Smooth muscle cell (in vitro differentiated cells): ENCODE measurements around the gene ROR2. TPM values are rescaled to one million over a fixed set of nuclear protein-coding genes. Genes with fewer than 3 reads are reported as not detected.

Experiments used
- DNase-seq: peaks from one replicate; lab custom pipeline; 2025; ENCODE audit not compliant: unreplicated experiment; lab: John Stamatoyannopoulos, UW
- H2AFZ ChIP-seq: fragments of 200-600 bp; sonication (generic); 2 replicates; pipeline ENCODE4 v1.6.0; 2016; ENCODE audit warnings: antibody characterized with exemption, low read depth, mild to moderate bottlenecking
- H3F3A ChIP-seq: fragments of 200-600 bp; sonication (generic); 2 replicates; pipeline ENCODE4 v1.6.0; 2017; ENCODE audit warnings: antibody characterized with exemption, low read depth
- H3K27ac ChIP-seq: fragments of 200-600 bp; sonication (generic); 2 replicates; pipeline ENCODE4 v1.5.1; 2016; ENCODE audit warnings: low read depth, mild to moderate bottlenecking
- H3K27me3 ChIP-seq: fragments of 200-600 bp; sonication (generic); 2 replicates; pipeline ENCODE4 v1.6.1; 2016; ENCODE audit warnings: low read depth, mild to moderate bottlenecking
- H3K36me3 ChIP-seq: fragments of 200-600 bp; sonication (generic); 2 replicates; pipeline ENCODE4 v1.5.1; 2016; ENCODE audit warnings: low read depth
- H3K4me1 ChIP-seq: fragments of 200-600 bp; sonication (generic); 2 replicates; pipeline ENCODE4 v1.5.1; 2016; ENCODE audit warnings: low read depth
- H3K4me2 ChIP-seq: fragments of 200-600 bp; sonication (generic); 2 replicates; pipeline ENCODE4 v1.6.0; 2016; ENCODE audit warnings: mild to moderate bottlenecking
- H3K4me3 ChIP-seq: fragments of 200-600 bp; sonication (generic); 2 replicates; pipeline ENCODE4 v1.5.1; 2016; ENCODE audit warnings: mild to moderate bottlenecking
- H3K79me2 ChIP-seq: fragments of 200-600 bp; sonication (generic); 2 replicates; pipeline ENCODE4 v1.6.0; 2016; ENCODE audit warnings: low read depth, mild to moderate bottlenecking
- H3K9ac ChIP-seq: fragments of 200-600 bp; sonication (generic); 2 replicates; pipeline ENCODE4 v1.6.0; 2016; ENCODE audit warnings: low read depth
- H3K9me3 ChIP-seq: fragments of 200-600 bp; sonication (generic); replicated peaks from 2 replicates; pipeline ENCODE4 v1.5.1; 2016; ENCODE audit warnings: low read depth
- H4K20me1 ChIP-seq: fragments of 200-600 bp; sonication (generic); 2 replicates; pipeline ENCODE4 v1.6.0; 2016; ENCODE audit warnings: low read depth
- WGBS: methylation state at CpG from one replicate; pipeline ENCODE4 v1.1.7; 2016; ENCODE audit warnings: low lambda C conversion rate; 5-methylcytosine and 5-hydroxymethylcytosine counted together
- polyA plus RNA-seq: library from polyadenylated mRNA; unstranded; fragments of >200 nt; fragmentation: Nextera tagmentation; extraction: Ambion mirVana; gene quantifications from 2 replicates; pipeline ENCODE4 v1.2.1, GENCODE V29; 2016
- total RNA-seq: library from RNA; depleted of rRNA; stranded (reverse); fragments of >200 nt; gene quantifications from 2 replicates; pipeline ENCODE4 v1.2.3, GENCODE V29; 2014
- TF ChIP-seq, protein P1 (sequence below): fragments of 200-600 bp; sonication (generic); IDR thresholded peaks from 2 replicates; pipeline ENCODE4 v1.5.1; 2017; ENCODE audit warnings: borderline replicate concordance, mild to moderate bottlenecking, antibody characterized with exemption; ENCODE audit not compliant: insufficient read depth, poor library complexity, severe bottlenecking

ROR2 gene
- total and polyA plus RNA-seq, 2 experiments from 2014 or later, result 16.7 to 21.7 TPM

DNA sequence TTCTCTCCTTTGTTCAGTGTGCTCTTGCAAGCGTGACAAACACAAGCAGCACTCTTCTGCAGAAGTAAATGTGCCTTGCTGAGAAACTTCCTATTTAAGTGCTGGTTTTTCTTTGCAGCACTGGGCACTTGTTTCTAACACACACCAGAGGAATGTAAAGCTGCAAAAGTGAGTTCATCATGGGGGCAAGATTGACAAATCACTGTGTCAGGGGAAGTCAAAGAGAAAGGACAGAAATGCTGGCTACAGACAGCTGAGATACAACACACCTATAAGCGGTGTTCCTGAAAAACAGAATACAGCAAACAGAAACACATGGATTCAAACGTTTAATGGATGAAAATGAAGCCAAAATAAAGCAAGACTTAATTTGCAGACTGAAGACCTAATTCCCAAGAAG is 19.6 kb downstream of the ROR2 start:
- WGBS, result 85% methylated on average over 3 of the region's 3 CpGs

DNA sequence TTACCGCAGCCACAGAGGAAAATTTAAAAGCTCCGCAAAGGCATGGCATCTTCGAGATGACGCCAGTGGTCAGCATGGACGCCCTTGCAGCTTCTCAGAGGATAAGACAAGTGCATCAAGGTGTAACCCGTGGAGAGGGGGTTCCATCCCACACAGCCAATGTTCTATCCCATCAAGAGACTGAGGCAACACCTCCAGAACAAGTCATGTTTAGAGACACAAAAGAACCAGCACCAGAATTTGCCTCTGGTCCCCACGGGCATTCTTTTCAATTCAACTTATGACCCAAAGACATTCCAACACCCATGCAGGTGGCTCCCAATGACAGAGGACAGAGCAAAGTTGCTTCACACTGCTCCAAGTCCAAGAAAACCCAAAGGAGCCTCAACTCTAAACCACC is 20.7 kb downstream of the ROR2 start:
- Histone ChIP-seq H3K9ac (no peak overlapping the region), H2AFZ (no peak overlapping the region), H4K20me1 (peaks cover 39% of the 10 kb centered on the region), H3K4me3 (no peak overlapping the region), H3K79me2 (peaks cover 77% of the 10 kb centered on the region), H3K9me3 (peaks cover 20% of the 10 kb centered on the region), H3K4me2 (no peak overlapping the region), H3F3A (no peaks in the 10 kb centered on the region), H3K27ac (no peak overlapping the region), H3K27me3 (no peaks in the 10 kb centered on the region), H3K4me1 (peaks cover 3% of the 10 kb centered on the region), H3K36me3 (peaks cover 8% of the 10 kb centered on the region)
- 94% methylated on average over 7 of the region's 7 CpGs for WGBS
- DNase-seq, result no peak
- TF ChIP-seq, protein P1, sequence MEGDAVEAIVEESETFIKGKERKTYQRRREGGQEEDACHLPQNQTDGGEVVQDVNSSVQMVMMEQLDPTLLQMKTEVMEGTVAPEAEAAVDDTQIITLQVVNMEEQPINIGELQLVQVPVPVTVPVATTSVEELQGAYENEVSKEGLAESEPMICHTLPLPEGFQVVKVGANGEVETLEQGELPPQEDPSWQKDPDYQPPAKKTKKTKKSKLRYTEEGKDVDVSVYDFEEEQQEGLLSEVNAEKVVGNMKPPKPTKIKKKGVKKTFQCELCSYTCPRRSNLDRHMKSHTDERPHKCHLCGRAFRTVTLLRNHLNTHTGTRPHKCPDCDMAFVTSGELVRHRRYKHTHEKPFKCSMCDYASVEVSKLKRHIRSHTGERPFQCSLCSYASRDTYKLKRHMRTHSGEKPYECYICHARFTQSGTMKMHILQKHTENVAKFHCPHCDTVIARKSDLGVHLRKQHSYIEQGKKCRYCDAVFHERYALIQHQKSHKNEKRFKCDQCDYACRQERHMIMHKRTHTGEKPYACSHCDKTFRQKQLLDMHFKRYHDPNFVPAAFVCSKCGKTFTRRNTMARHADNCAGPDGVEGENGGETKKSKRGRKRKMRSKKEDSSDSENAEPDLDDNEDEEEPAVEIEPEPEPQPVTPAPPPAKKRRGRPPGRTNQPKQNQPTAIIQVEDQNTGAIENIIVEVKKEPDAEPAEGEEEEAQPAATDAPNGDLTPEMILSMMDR, result no peak

More for the DNA sequence above, 19.6 kb downstream of the ROR2 start:
- H3K9ac ChIP-seq, result no peak overlapping the region
- no peaks in the 10 kb centered on the region for H3F3A ChIP-seq
- peaks cover 8% of the 10 kb centered on the region for H3K36me3 ChIP-seq
- no peak for DNase-seq
- H3K4me1 ChIP-seq, result peaks cover 12% of the 10 kb centered on the region
- no peaks in the 10 kb centered on the region for H3K27me3 ChIP-seq
- TF ChIP-seq, protein P1, result no peak
- no peak overlapping the region for H3K4me2 ChIP-seq
- peaks cover 20% of the 10 kb centered on the region for H3K9me3 ChIP-seq
- peaks cover 34% of the 10 kb centered on the region for H4K20me1 ChIP-seq
- H3K27ac ChIP-seq, result no peak overlapping the region
- H3K4me3 ChIP-seq, result no peak overlapping the region
- peaks cover 78% of the 10 kb centered on the region for H3K79me2 ChIP-seq
- H2AFZ ChIP-seq, result no peak overlapping the region

DNA sequence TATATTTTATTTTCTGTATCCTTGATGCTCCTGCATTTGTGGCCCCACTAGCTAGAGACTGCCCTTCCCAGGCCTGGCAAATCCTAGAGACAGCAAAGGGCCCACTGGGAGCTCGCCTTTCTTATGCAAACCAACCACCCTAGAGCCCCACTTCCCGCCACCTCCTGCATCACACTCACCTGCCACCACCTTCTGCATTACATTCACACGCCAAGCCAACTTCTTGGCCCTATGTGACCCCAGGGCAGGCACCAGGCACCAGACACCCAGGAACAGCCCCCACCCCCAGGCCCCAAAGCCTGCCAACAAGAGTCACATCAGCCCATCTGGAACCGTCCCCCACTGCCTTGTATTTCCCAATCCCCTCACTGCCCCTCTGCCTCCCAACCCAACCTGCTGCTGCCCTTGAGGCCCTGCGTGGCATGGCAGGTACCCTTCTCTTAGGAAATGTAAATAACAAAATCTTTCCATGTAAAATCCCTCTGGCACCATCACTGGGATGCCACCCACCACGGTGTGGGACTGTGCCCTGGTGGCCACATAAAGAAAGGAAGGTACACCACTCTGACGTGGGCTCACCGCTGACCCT is 22.0 kb downstream of the ROR2 start:
- DNase-seq, result no peak
- Histone ChIP-seq H3K9me3 (peaks cover 20% of the 10 kb centered on the region), H3K79me2 (peaks cover 64% of the 10 kb centered on the region), H3K4me3 (no peak overlapping the region), H3K27ac (no peak overlapping the region), H3K27me3 (no peaks in the 10 kb centered on the region), H3K36me3 (peaks cover 8% of the 10 kb centered on the region), H3K4me1 (no peaks in the 10 kb centered on the region), H2AFZ (no peak overlapping the region), H3F3A (no peaks in the 10 kb centered on the region), H4K20me1 (peaks cover 53% of the 10 kb centered on the region), H3K4me2 (no peak overlapping the region), H3K9ac (no peak overlapping the region)
- TF ChIP-seq, protein P1, result no peak
- over 99% methylated on average over 8 of the region's 8 CpGs for WGBS

DNA sequence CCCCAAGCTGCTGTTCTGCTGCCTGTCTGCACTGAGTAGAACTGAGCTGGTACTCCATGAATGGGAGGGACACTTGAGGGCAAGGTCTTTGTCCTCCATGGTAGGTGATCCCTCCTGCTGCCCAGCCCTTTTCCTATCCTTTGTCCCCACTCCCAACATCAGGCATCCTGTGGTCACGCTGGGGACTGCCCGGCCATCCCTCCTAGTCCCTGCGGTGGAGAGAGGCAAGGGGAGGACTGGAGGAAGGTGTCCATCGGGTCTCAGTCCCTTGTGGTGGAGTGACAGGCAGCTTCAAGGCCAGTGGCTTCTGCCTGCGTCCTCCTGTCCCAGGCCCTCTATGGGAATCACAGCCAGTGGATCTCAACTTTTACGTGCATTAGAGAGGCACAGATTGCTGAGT is 25.9 kb downstream of the ROR2 start:
- no peaks in the 10 kb centered on the region for H3K36me3 ChIP-seq
- WGBS, result 95% methylated on average over 6 of the region's 6 CpGs
- TF ChIP-seq, protein P1, result no peak
- peaks cover 16% of the 10 kb centered on the region for H3K4me1 ChIP-seq
- H4K20me1 ChIP-seq, result peaks cover 92% of the 10 kb centered on the region
- H3K27me3 ChIP-seq, result no peaks in the 10 kb centered on the region
- H3K9ac ChIP-seq, result no peak overlapping the region
- no peak overlapping the region for H3K4me3 ChIP-seq
- H2AFZ ChIP-seq, result no peak overlapping the region
- no peak for DNase-seq
- no peaks in the 10 kb centered on the region for H3K9me3 ChIP-seq
- H3K79me2 ChIP-seq, result peaks cover 59% of the 10 kb centered on the region
- H3F3A ChIP-seq, result no peaks in the 10 kb centered on the region
- no peak overlapping the region for H3K4me2 ChIP-seq
- no peak overlapping the region for H3K27ac ChIP-seq
